Measurements from ENCODE around the gene NONO.

The NONO gene, protein sequence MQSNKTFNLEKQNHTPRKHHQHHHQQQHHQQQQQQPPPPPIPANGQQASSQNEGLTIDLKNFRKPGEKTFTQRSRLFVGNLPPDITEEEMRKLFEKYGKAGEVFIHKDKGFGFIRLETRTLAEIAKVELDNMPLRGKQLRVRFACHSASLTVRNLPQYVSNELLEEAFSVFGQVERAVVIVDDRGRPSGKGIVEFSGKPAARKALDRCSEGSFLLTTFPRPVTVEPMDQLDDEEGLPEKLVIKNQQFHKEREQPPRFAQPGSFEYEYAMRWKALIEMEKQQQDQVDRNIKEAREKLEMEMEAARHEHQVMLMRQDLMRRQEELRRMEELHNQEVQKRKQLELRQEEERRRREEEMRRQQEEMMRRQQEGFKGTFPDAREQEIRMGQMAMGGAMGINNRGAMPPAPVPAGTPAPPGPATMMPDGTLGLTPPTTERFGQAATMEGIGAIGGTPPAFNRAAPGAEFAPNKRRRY

GRCh38 chrX:71283403-71284143, at the start of gene NONO:
NONO (plus strand) TSS chrX:71283635; CDS start chrX:71290638, 7,003 bp downstream.
- no peak for TF ChIP-seq ZNF274 (IDR thresholded peaks at IDR 0.05; ENCODE audit: low read depth, low read length)
- peak within 1 kb of the TSS; percentile 63 for H3K4me3 ChIP-seq (ENCODE audit: low read length)

DNA sequence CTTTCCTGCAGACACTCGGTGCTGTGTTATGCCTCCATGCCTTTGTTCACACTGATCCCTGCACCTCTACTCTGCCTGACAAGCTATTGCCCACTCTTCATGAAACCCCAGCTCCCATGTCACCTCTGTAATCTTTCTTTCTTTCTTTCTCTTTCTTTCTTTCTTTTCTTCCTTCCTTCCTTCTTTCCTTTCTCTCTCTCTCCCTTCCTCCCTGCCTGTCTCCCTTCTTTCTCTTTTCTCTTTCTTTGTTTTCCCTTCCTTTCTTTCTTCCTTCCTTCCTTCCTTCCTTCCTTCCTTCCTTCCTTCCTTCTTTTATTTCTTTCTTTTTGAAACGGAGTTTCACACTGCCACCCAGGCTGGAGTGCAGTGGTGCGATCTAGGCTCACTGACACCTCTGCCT, 48.0 kb upstream of the NONO start:
- H3K4me3 ChIP-seq (ENCODE audit: low read length), result no peak overlapping the region
- no peak for TF ChIP-seq ZNF274 (IDR thresholded peaks at IDR 0.05; ENCODE audit: low read depth, low read length)

GRCh38 chrX:71236836-71237235, 46.6 kb upstream of the NONO start:
- no peak overlapping the region for H3K4me3 ChIP-seq (ENCODE audit: low read length)
- TF ChIP-seq ZNF274 (IDR thresholded peaks at IDR 0.05; ENCODE audit: low read depth, low read length), result no peak

DNA sequence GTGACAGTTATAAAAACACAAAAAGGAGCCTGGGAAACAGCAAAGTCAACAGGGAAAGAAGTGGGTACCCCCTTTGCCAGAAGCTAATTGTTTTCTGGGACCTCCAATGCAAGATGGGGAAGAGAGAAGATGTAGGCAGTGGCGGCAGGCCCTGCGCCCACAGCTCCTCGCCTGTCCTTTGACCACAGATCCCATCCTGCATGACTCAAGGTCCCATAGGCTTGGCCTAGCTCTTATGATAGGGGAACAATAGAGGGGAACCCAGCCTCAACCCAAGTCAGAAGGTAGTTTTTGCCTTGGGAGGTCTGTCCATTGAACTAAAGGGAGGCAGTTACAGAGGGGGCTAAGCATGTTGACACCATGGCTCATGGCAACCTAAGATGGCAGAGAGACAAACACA, 43.7 kb upstream of the NONO start:
- no peak overlapping the region for H3K4me3 ChIP-seq (ENCODE audit: low read length)
- no peak for TF ChIP-seq ZNF274 (IDR thresholded peaks at IDR 0.05; ENCODE audit: low read depth, low read length)

GRCh38 chrX:71241301-71241700, 42.1 kb upstream of the NONO start:
- TF ChIP-seq ZNF274 (IDR thresholded peaks at IDR 0.05; ENCODE audit: low read depth, low read length), result no peak
- H3K4me3 ChIP-seq (ENCODE audit: low read length), result no peak overlapping the region

DNA sequence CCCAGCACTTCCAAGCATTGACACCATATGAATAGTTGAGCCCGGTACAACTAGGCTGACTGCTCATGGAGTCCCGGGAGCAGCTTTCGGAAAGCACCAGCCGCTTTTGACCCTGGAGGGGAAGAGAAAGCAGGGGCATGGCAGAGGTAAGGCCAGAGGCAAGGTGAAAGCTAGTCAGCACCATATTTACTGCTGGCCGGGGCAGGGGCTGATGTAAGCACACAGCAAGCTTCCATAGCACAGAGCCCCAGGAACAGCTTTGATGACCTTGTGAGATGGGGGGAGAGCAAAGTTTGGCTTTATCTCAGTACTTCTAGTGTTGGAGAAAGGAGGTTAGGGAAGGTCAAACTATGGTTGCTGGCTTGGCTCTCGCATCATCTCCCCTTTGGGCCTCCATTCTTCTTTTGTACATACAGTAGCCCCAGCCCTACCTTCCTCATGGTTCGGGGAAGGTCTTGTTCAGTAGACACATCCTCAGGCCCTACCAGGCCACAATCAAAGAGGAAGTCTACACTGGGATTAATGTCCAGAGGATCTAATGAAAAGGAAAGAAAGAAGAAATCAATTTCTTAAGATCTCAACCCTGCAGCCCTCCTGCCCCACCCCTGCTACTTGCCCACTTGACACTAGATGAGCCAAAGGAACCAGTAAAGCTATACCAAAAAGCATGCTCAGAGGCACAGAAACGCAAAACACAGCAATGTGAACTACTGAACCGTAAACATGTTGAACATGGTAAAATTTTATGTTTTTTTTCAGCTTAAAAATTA, 38.9 kb upstream of the NONO start:
- H3K4me3 ChIP-seq (ENCODE audit: low read length), result no peak overlapping the region
- TF ChIP-seq ZNF274 (IDR thresholded peaks at IDR 0.05; ENCODE audit: low read depth, low read length), result no peak

DNA sequence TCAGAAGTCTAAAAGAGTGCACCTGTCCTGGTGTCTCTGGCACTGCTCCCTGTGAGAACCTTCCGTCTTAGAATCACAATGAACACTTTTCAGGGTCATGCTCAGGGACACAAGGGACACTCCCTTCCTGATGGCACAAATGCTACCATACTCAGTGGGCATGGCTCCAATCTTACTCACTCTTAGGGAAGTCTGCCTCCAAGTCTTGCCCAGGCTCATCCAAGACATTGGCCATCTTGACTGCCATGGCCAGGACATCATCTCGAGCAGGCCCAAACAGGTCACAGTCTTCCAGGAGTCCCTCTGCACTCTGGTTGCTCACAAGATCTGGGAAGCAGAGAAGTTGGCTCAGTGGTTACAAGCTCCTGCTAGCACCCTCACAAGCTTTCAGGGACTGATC, 38.3 kb upstream of the NONO start:
- TF ChIP-seq ZNF274 (IDR thresholded peaks at IDR 0.05; ENCODE audit: low read depth, low read length), result no peak
- no peak overlapping the region for H3K4me3 ChIP-seq (ENCODE audit: low read length)

DNA sequence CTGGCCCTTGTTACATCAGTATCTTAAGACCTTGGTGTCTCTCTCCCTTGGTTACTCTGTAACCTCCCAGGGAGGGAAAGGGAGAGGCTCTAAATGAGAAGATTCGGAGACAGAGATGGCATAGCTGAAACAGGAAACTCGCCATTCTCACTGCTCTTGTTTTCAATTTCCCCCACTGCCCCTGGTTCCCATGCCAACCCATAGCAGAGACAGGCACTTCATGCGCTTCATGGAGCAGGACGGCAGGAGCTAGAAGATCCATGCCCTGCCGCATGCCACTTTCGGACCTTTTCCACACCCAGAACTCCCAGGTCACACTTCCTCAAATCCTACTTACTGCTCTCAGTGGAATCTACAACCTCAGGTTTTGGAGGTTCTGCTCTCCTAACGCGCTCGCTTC, 32.6 kb upstream of the NONO start:
- TF ChIP-seq ZNF274 (IDR thresholded peaks at IDR 0.05; ENCODE audit: low read depth, low read length), result no peak
- no peak overlapping the region for H3K4me3 ChIP-seq (ENCODE audit: low read length)

DNA sequence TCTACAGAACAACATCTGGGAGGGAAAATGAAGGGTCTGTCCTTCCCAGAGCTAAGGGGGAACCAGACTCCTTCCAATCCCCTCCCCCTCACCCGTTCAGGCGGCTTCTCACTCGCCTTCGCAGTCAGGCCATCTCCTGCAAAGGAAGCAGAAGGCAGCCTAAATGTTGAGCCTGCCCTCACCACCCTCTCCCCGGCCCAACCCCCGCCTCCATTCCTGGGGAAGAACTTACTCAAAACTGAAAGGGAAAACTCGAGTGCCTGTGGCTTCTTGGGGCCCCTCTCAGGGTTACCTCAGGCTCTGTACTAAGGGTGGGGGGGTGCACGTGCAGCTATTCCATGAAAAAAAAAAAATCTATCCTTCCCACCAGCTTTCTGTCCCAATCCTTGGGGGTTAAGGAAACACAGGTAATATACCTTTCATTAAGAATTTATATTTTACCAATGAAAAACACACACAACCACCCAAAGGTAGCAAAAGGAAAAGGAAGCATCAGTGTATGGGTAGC, 31.9 kb upstream of the NONO start:
- TF ChIP-seq ZNF274 (IDR thresholded peaks at IDR 0.05; ENCODE audit: low read depth, low read length), result no peak
- H3K4me3 ChIP-seq (ENCODE audit: low read length), result no peak overlapping the region; the same call in 1 of the 2 replicates

- H3K4me3 ChIP-seq (ENCODE audit: low read length), result peak overlapping the region; percentile 84; the same call in 1 of the 2 replicates
- TF ChIP-seq ZNF274 (IDR thresholded peaks at IDR 0.05; ENCODE audit: low read depth, low read length), result no peak
Observed at GRCh38 chrX:71252221-71252620, 31.2 kb upstream of the NONO start.

GRCh38 chrX:71253253-71254091, 30.0 kb upstream of the NONO start:
- no peak for TF ChIP-seq ZNF274 (IDR thresholded peaks at IDR 0.05; ENCODE audit: low read depth, low read length)

DNA sequence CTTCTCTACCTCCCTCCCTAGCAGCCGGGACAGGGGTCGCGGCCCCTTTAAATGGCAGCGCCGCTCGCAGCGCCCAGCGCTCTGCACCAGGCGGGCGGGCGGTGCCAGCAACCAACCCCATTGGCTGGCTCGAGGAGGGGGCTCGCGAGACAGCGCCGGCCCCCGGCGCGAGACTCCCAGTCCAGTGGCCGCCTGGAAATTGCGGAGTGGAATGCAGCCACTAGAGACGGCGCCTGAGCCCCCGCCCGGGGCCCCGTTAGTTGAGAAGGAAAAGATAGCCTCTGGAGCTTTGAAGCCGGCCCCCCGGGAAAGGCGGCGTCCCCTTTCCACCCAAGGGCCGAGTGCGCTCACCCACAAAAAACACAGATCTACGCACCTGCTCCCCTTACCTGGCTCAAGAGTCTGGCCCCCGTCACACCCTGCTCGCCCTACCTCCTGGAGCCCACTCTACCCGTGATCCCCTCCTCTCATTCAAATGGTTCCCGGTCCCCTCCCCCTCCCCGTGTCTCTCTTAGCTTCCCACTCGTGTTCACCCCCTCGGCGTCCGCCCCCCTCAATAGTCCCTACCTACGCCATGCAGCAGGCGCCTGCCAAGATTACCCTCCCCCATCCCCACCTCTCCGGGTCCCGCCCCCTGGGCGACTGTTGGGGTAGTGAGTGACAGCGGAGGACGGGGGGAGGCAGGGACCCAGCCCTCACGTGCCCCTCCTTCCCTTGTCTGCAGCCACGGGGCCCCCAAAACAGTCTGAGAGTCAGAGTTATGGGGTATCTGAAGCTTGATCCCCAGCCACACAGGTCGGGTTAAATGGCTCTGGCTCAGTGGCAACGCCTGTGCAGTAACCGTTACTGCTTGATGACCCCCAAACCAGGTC, 29.1 kb upstream of the NONO start, which contains the start of gene ZMYM3:
Gene ZMYM3 (minus strand): TSS at position 49 of the 872 bp plus-strand sequence. CDS start 885 bp downstream, outside the sequence.
- H3K4me3 ChIP-seq (ENCODE audit: low read length), result peak within 1 kb of the TSS; percentile 84
- no peak for TF ChIP-seq ZNF274 (IDR thresholded peaks at IDR 0.05; ENCODE audit: low read depth, low read length)

More at GRCh38 chrX:71253253-71254091, 30.0 kb upstream of the NONO start:
- H3K4me3 ChIP-seq (ENCODE audit: low read length), result peak overlapping the region; percentile 84

Data from GM08714 (cell line).